ENCODE data around the gene MPC2. TPM values are rescaled to one million over a fixed set of nuclear protein-coding genes. Genes with fewer than 3 reads are reported as not detected.
"Not testable (repeated sequence)": the region's sequence is repeated elsewhere in the genome, so short reads cannot be mapped to it uniquely, and the experiment has no call there.

The MPC2 gene
- total RNA-seq, 1 donor from 2014 or later: 41.1 TPM

DNA sequence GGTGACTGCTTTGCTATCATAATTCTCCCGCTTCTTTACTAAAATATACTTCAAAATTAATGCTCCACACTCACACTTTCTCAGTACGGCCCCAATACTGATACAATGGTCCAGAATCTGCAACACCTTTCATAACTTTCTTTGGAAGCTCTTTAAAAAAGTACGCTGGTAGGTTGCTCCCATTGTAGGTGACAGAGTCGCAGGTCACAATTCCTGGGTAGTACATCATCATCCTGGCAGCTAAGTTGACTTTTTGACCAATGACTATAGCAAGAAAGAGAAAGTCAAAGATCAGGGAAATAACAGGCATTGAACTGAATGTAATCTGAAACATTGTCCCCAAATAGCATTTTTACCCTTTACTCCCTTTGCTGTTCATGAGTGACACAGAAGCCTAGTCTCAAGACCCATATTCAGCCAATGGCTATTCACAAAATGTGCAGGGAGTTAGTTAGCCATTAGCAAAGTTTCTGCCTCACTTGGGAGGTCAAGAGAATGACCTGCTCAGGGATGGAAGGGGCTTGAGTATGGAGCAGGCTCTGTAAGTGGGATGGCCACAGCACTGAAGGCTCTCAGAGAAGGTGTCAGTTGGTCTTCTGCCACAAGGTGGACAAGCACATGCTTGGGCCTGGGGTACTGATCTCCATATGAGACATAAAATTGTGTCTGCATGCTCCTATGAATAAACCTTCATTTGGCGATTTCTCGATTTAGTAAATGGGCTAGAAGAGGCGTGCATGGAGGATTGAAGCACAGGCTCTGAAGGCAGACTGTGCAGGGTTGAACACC lies 58.3 kb downstream of the MPC2 start:
- Mint-ChIP-seq H3K4me3 (ENCODE audit: unreplicated experiment) (no peak overlapping the region), H3K36me3 (ENCODE audit: unreplicated experiment) (no peaks in the 10 kb centered on the region), H3K27ac (ENCODE audit: unreplicated experiment) (no peak overlapping the region), H3K9me3 (ENCODE audit: unreplicated experiment) (peaks cover 8% of the 10 kb centered on the region), H3K27me3 (ENCODE audit: unreplicated experiment) (peaks cover 4% of the 10 kb centered on the region), H3K4me1 (ENCODE audit: low read depth, unreplicated experiment) (peaks cover 12% of the 10 kb centered on the region)
- no peak for DNase-seq
- no peak for TF ChIP-seq CTCF (IDR thresholded peaks at IDR 0.05; ENCODE audit: partially characterized antibody, unreplicated experiment)

GRCh38 chr1:167876597-167877175 lies 60.2 kb downstream of the MPC2 start:
- Mint-ChIP-seq H3K4me1 (ENCODE audit: low read depth, unreplicated experiment) (peaks cover 12% of the 10 kb centered on the region), H3K4me3 (ENCODE audit: unreplicated experiment) (no peak overlapping the region), H3K36me3 (ENCODE audit: unreplicated experiment) (no peaks in the 10 kb centered on the region), H3K9me3 (ENCODE audit: unreplicated experiment) (peaks cover 8% of the 10 kb centered on the region), H3K27ac (ENCODE audit: unreplicated experiment) (no peak overlapping the region), H3K27me3 (ENCODE audit: unreplicated experiment) (peaks cover 4% of the 10 kb centered on the region)
- DNase-seq: no peak
- no peak for TF ChIP-seq CTCF (IDR thresholded peaks at IDR 0.05; ENCODE audit: partially characterized antibody, unreplicated experiment)

DNA sequence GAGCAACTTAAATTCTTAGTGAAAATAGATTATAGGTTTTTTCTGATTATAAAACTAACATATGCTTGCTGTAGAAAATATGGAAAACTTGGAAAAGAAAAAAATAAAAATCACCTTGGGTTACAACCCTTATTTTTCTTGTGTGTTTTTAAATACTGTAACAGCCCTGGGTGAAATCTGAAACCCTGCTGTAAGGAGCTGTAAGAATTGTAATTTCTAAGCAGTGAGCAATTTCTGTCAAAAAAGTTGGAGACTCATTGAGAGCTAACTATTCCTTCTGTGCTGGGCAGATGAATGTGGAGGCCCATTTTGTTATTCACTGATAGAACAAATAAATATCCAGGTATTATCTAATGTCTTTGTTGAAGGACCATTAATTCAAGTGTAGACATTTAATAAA lies 65.5 kb downstream of the MPC2 start:
- H3K36me3 Mint-ChIP-seq (ENCODE audit: unreplicated experiment): no peaks in the 10 kb centered on the region
- DNase-seq: no peak
- no peak overlapping the region for H3K4me3 Mint-ChIP-seq (ENCODE audit: unreplicated experiment)
- H3K9me3 Mint-ChIP-seq (ENCODE audit: unreplicated experiment): peaks cover 6% of the 10 kb centered on the region
- no peak for TF ChIP-seq CTCF (IDR thresholded peaks at IDR 0.05; ENCODE audit: partially characterized antibody, unreplicated experiment)
- peaks cover 16% of the 10 kb centered on the region for H3K4me1 Mint-ChIP-seq (ENCODE audit: low read depth, unreplicated experiment)
- H3K27ac Mint-ChIP-seq (ENCODE audit: unreplicated experiment): no peak overlapping the region
- peaks cover 4% of the 10 kb centered on the region for H3K27me3 Mint-ChIP-seq (ENCODE audit: unreplicated experiment)

DNA sequence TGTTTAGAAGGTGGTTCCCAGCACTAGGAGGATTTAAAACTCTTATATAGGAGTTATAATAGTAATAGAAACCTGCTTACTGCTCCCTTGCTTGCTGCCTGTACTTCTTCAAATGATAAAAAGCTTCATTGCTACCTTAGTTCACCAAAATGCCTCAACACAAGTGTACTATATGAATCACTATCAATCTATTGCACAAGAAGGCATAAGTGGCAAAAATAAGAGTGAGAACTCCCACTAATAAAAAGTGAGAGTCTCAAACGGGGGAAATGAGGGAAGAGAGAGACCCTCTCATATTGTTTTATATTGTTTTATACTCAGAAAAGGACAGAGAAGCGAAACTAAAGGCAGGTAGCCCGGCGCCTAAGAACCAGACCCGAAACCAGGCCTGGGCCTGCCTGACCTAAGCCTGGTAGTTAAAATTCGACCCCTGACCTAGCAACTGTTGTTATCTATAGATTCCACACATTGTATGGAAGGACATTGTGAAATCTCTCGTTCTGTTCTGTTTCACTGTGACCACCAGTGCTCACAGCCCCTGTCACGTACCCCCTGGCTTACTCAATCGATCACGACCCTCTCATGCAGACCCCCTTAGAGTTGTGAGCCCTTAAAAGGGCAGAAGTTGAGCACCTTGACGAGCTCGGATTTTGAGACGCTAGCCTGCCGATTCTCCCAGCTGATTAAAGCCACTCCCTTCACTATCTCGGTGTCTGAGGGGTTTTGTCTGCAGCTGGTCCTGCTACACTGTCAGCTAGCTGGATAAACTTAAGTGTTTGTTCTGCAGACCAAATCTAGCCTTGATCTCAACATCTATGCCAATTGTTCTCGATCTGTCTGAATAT lies 67.5 kb downstream of the MPC2 start:
- not testable (repeated sequence) for DNase-seq; H3K27me3 Mint-ChIP-seq (ENCODE audit: unreplicated experiment); H3K9me3 Mint-ChIP-seq (ENCODE audit: unreplicated experiment); H3K36me3 Mint-ChIP-seq (ENCODE audit: unreplicated experiment)
- H3K4me3 Mint-ChIP-seq (ENCODE audit: unreplicated experiment): peak overlapping the region; percentile 35
- H3K4me1 Mint-ChIP-seq (ENCODE audit: low read depth, unreplicated experiment): peaks cover 14% of the 10 kb centered on the region
- H3K27ac Mint-ChIP-seq (ENCODE audit: unreplicated experiment): peak overlapping the region; percentile 92

- H3K9me3 Mint-ChIP-seq (ENCODE audit: unreplicated experiment); H3K27me3 Mint-ChIP-seq (ENCODE audit: unreplicated experiment); H3K27ac Mint-ChIP-seq (ENCODE audit: unreplicated experiment); H3K4me3 Mint-ChIP-seq (ENCODE audit: unreplicated experiment); H3K36me3 Mint-ChIP-seq (ENCODE audit: unreplicated experiment); DNase-seq: not testable (repeated sequence)
- peaks cover 32% of the 10 kb centered on the region for H3K4me1 Mint-ChIP-seq (ENCODE audit: low read depth, unreplicated experiment)
Observed at GRCh38 chr1:167866739-167867414, 70.0 kb downstream of the MPC2 start.

Other genes starting within 250 kb of the MPC2 start
- 149 TPM for gene MPZL1, start 215.1 kb downstream of the MPC2 start, total RNA-seq (ENCODE audit: unreplicated experiment)
- 0.07 TPM for gene ADCY10, start 22.9 kb downstream of the MPC2 start, total RNA-seq (ENCODE audit: unreplicated experiment)
- gene DCAF6, start 389 bp downstream of the MPC2 start, total RNA-seq (ENCODE audit: unreplicated experiment): 28.1 TPM
- gene GPR161, start 199.9 kb upstream of the MPC2 start, total RNA-seq (ENCODE audit: unreplicated experiment): 69.3 TPM
- 27.8 TPM for gene TIPRL, start 241.9 kb upstream of the MPC2 start, total RNA-seq (ENCODE audit: unreplicated experiment)